ENCODE measurements around the gene CEMIP. TPM values are rescaled to one million over a fixed set of nuclear protein-coding genes. Genes with fewer than 3 reads are reported as not detected.

Gene CEMIP
- total RNA-seq, 1 experiment from 2014 or later, result 3.1 TPM

- POLR2A ChIA-PET (ENCODE audit: unreplicated experiment), result no interaction called here
- H3K4me2 ChIP-seq (ENCODE audit: low read length), result no peak overlapping the region
- no peak for DNase-seq
- H4K20me1 ChIP-seq (ENCODE audit: low read length), result no peaks in the 10 kb centered on the region
- BruUV-seq (replicated peaks), result no TSS peak
- no peaks in the 10 kb centered on the region for H3K9me2 ChIP-seq (replicated peaks; ENCODE audit: low read length)
- no peak overlapping the region for H2AFZ ChIP-seq (ENCODE audit: low read length)
- H3K9ac ChIP-seq (ENCODE audit: low read length), result no peak overlapping the region
- CTCF ChIA-PET, result no interaction called here
- H3K36me3 ChIP-seq (ENCODE audit: low read depth, low read length), result no peaks in the 10 kb centered on the region
- H3K4me1 ChIP-seq (ENCODE audit: insufficient read depth, low read length), result peaks cover 18% of the 10 kb centered on the region
- ATAC-seq, result no peak
- H3K27me3 ChIP-seq (ENCODE audit: low read length), result no peaks in the 10 kb centered on the region
- intact Hi-C loops (cut with micrococcal nuclease), result no loop called here
- no peaks in the 10 kb centered on the region for H3K9me3 ChIP-seq (ENCODE audit: low read length)
- no peak overlapping the region for H3K27ac ChIP-seq (ENCODE audit: low read length)
- no peak overlapping the region for H3K4me3 ChIP-seq (ENCODE audit: low read length)
- H3K79me2 ChIP-seq (ENCODE audit: low read length), result no peaks in the 10 kb centered on the region
- TF ChIP-seq EZH2phosphoT487 (IDR thresholded peaks at IDR 0.05; ENCODE audit: borderline replicate concordance, low read length), result no peak
- TF ChIP-seq CTCF (conservative IDR thresholded peaks at IDR 0.05; ENCODE audit: low read depth, low read length), result peak; percentile 42; the same call in 1 of the 2 replicates
- no peaks in the 10 kb centered on the region for H3F3A ChIP-seq (ENCODE audit: low read length, unreplicated experiment)
Observed at GRCh38 chr15:80835336-80835735, 56.2 kb downstream of the CEMIP start.

GRCh38 chr15:80836223-80836622 lies 57.1 kb downstream of the CEMIP start:
- no peak overlapping the region for H3K27ac ChIP-seq (ENCODE audit: low read length)
- no peak overlapping the region for H2AFZ ChIP-seq (ENCODE audit: low read length)
- peaks cover 27% of the 10 kb centered on the region for H3K4me1 ChIP-seq (ENCODE audit: insufficient read depth, low read length)
- no peaks in the 10 kb centered on the region for H3K9me2 ChIP-seq (replicated peaks; ENCODE audit: low read length)
- no peaks in the 10 kb centered on the region for H3K36me3 ChIP-seq (ENCODE audit: low read depth, low read length)
- no peaks in the 10 kb centered on the region for H3K27me3 ChIP-seq (ENCODE audit: low read length)
- no peaks in the 10 kb centered on the region for H3K9me3 ChIP-seq (ENCODE audit: low read length)
- no peaks in the 10 kb centered on the region for H4K20me1 ChIP-seq (ENCODE audit: low read length)
- intact Hi-C loops (cut with micrococcal nuclease), result no loop called here
- no peak overlapping the region for H3K9ac ChIP-seq (ENCODE audit: low read length)
- H3F3A ChIP-seq (ENCODE audit: low read length, unreplicated experiment), result no peaks in the 10 kb centered on the region
- H3K79me2 ChIP-seq (ENCODE audit: low read length), result no peaks in the 10 kb centered on the region
- H3K4me2 ChIP-seq (ENCODE audit: low read length), result no peak overlapping the region
- CTCF ChIA-PET, result no interaction called here
- POLR2A ChIA-PET (ENCODE audit: unreplicated experiment), result no interaction called here
- DNase-seq (no peak), ATAC-seq (no peak)
- no peak overlapping the region for H3K4me3 ChIP-seq (ENCODE audit: low read length)
- TF ChIP-seq CTCF (conservative IDR thresholded peaks at IDR 0.05; ENCODE audit: low read depth, low read length) (no peak), EZH2 (IDR thresholded peaks at IDR 0.05; ENCODE audit: low read length, unreplicated experiment) (no peak), EZH2phosphoT487 (IDR thresholded peaks at IDR 0.05; ENCODE audit: borderline replicate concordance, low read length) (no peak)
- BruUV-seq (replicated peaks), result no TSS peak

- H3K27ac ChIP-seq (ENCODE audit: low read length), result no peak overlapping the region
- peaks cover 35% of the 10 kb centered on the region for H3K4me1 ChIP-seq (ENCODE audit: insufficient read depth, low read length)
- DNase-seq (no peak), ATAC-seq (no peak)
- intact Hi-C loops (cut with micrococcal nuclease), result no loop called here
- no peak overlapping the region for H3K9ac ChIP-seq (ENCODE audit: low read length)
- no peaks in the 10 kb centered on the region for H3F3A ChIP-seq (ENCODE audit: low read length, unreplicated experiment)
- POLR2A ChIA-PET (ENCODE audit: unreplicated experiment), result no interaction called here
- BruUV-seq (replicated peaks), result no TSS peak
- H4K20me1 ChIP-seq (ENCODE audit: low read length), result no peaks in the 10 kb centered on the region
- TF ChIP-seq EZH2phosphoT487 (IDR thresholded peaks at IDR 0.05; ENCODE audit: borderline replicate concordance, low read length), result no peak
- TF ChIP-seq CTCF (conservative IDR thresholded peaks at IDR 0.05; ENCODE audit: low read depth, low read length), result no peak
- TF ChIP-seq EZH2 (IDR thresholded peaks at IDR 0.05; ENCODE audit: low read length, unreplicated experiment), result no peak
- no peaks in the 10 kb centered on the region for H3K9me3 ChIP-seq (ENCODE audit: low read length)
- H3K4me2 ChIP-seq (ENCODE audit: low read length), result no peak overlapping the region
- no peaks in the 10 kb centered on the region for H3K36me3 ChIP-seq (ENCODE audit: low read depth, low read length)
- CTCF ChIA-PET, result no interaction called here
- H3K4me3 ChIP-seq (ENCODE audit: low read length), result no peak overlapping the region
- no peaks in the 10 kb centered on the region for H3K79me2 ChIP-seq (ENCODE audit: low read length)
- H3K9me2 ChIP-seq (replicated peaks; ENCODE audit: low read length), result no peaks in the 10 kb centered on the region
- no peaks in the 10 kb centered on the region for H3K27me3 ChIP-seq (ENCODE audit: low read length)
- no peak overlapping the region for H2AFZ ChIP-seq (ENCODE audit: low read length)
Observed at GRCh38 chr15:80837006-80837405, 57.8 kb downstream of the CEMIP start.

All from PC-3 (cell line).